GM23338 (cell line): Measurements from ENCODE around the gene TXLNG. TPM values are rescaled to one million over a fixed set of nuclear protein-coding genes. Genes with fewer than 3 reads are reported as not detected.
A peak's percentile ranks its signal among the peaks of the same experiment; 100 is the strongest.

ENCODE experiments used
- ATAC-seq: fragments of 200-7000 bp; cut with Tn5 transposase; 3 replicates; pipeline ENCODE4 v1.9.1; 2020
- DNase-seq: peaks from one replicate; pipeline ENCODE4 v3.0.0-alpha.2; 2015; ENCODE audit warnings: low spot score
- H2AFZ ChIP-seq: fragments of 200-600 bp; sonication (generic); 2 replicates; pipeline ENCODE4 v1.8.0; 2016; ENCODE audit warnings: antibody characterized with exemption, mild to moderate bottlenecking, moderate library complexity
- H3F3A ChIP-seq: fragments of 200-600 bp; sonication (generic); replicated peaks from 2 replicates; pipeline ENCODE4 v1.8.0; 2017; ENCODE audit warnings: antibody characterized with exemption, mixed run types, low read depth
- H3K27ac ChIP-seq: fragments of 200-600 bp; sonication (generic); 2 replicates; pipeline ENCODE4 v1.6.1; 2016; ENCODE audit warnings: low read depth
- H3K27me3 ChIP-seq: fragments of 200-600 bp; sonication (generic); 2 replicates; pipeline ENCODE4 v1.8.0; 2016; ENCODE audit warnings: mild to moderate bottlenecking, mixed run types, moderate library complexity; ENCODE audit not compliant: insufficient read depth
- H3K36me3 ChIP-seq: fragments of 200-600 bp; sonication (generic); 2 replicates; pipeline ENCODE4 v1.8.0; 2016; ENCODE audit warnings: mild to moderate bottlenecking; ENCODE audit not compliant: insufficient read depth
- H3K4me1 ChIP-seq: fragments of 200-600 bp; sonication (generic); 2 replicates; pipeline ENCODE4 v1.8.0; 2016; ENCODE audit warnings: mild to moderate bottlenecking, moderate library complexity; ENCODE audit not compliant: insufficient read depth
- H3K4me2 ChIP-seq: fragments of 200-600 bp; sonication (generic); 2 replicates; pipeline ENCODE4 v1.7.1; 2017; ENCODE audit warnings: mixed run types
- H3K4me3 ChIP-seq: fragments of 200-600 bp; sonication (generic); 2 replicates; pipeline ENCODE4 v1.6.1; 2016; ENCODE audit warnings: mixed run types
- H3K79me2 ChIP-seq: fragments of 200-600 bp; sonication (generic); replicated peaks from 2 replicates; pipeline ENCODE4 v1.8.0; 2017; ENCODE audit warnings: mild to moderate bottlenecking; ENCODE audit not compliant: insufficient read depth
- H3K9me2 ChIP-seq: fragments of 200-600 bp; sonication (generic); 2 replicates; pipeline ENCODE4 v1.8.0; 2017; ENCODE audit not compliant: insufficient read depth
- H4K20me1 ChIP-seq: fragments of 200-600 bp; sonication (generic); replicated peaks from 2 replicates; pipeline ENCODE4 v1.8.0; 2017; ENCODE audit warnings: mild to moderate bottlenecking; ENCODE audit not compliant: insufficient read depth
- H3K27ac Mint-ChIP-seq: 2 replicates; pipeline ENCODE4 v1.8.0; 2020; ENCODE audit warnings: inconsistent platforms, mild to moderate bottlenecking, moderate library complexity, mixed read lengths
- H3K27me3 Mint-ChIP-seq: 3 replicates; pipeline ENCODE4 v1.8.0; 2022; ENCODE audit warnings: low read depth, mild to moderate bottlenecking, moderate library complexity, mixed read lengths, inconsistent platforms; ENCODE audit not compliant: insufficient read depth, poor library complexity
- H3K36me3 Mint-ChIP-seq: 3 replicates; pipeline ENCODE4 v1.8.0; 2021; ENCODE audit warnings: low read depth, mild to moderate bottlenecking, inconsistent platforms, moderate library complexity, mixed read lengths
- H3K4me1 Mint-ChIP-seq: 3 replicates; pipeline ENCODE4 v1.8.0; 2020; ENCODE audit warnings: mild to moderate bottlenecking, inconsistent platforms, mixed read lengths
- H3K4me3 Mint-ChIP-seq: 3 replicates; pipeline ENCODE4 v1.8.0; 2021; ENCODE audit warnings: moderate library complexity, mild to moderate bottlenecking, inconsistent platforms, mixed read lengths
- H3K9me3 Mint-ChIP-seq: 3 replicates; pipeline ENCODE4 v1.8.0; 2020; ENCODE audit warnings: moderate library complexity, mild to moderate bottlenecking, inconsistent platforms, mixed read lengths
- EZH2 ChIP-seq: fragments of 200-600 bp; sonication (generic); IDR thresholded peaks from one replicate; pipeline ENCODE4 v1.8.0; 2017; ENCODE audit warnings: antibody characterized with exemption, mild to moderate bottlenecking, low read depth; ENCODE audit not compliant: unreplicated experiment
- EZH2phosphoT487 ChIP-seq: fragments of 200-600 bp; sonication (generic); IDR thresholded peaks from one replicate; pipeline ENCODE4 v1.8.1; 2018; ENCODE audit warnings: antibody characterized with exemption; ENCODE audit not compliant: unreplicated experiment
- JUNB ChIP-seq: IDR thresholded peaks from one replicate; pipeline ENCODE4 v1.6.1; 2016; ENCODE audit warnings: antibody characterized with exemption; ENCODE audit not compliant: unreplicated experiment
- POLR2AphosphoS5 ChIP-seq: IDR thresholded peaks from 2 replicates; pipeline ENCODE4 v1.6.1; 2016; ENCODE audit warnings: antibody characterized with exemption, low read depth
- STAT1 ChIP-seq: IDR thresholded peaks from one replicate; pipeline ENCODE4 v1.6.1; 2016; ENCODE audit warnings: antibody characterized with exemption; ENCODE audit not compliant: unreplicated experiment
- ZNF114 ChIP-seq: fragments of 250-450 bp; sonication (Bioruptor Pico); IDR thresholded peaks from 2 replicates; pipeline ENCODE4 v1.5.0; 2020; ENCODE audit warnings: mild to moderate bottlenecking, moderate library complexity
- ZNF331 ChIP-seq: fragments of 250-450 bp; sonication (Bioruptor Pico); IDR thresholded peaks from 2 replicates; pipeline ENCODE4 v1.5.0; 2020; ENCODE audit warnings: low read depth, mild to moderate bottlenecking, moderate library complexity
- polyA plus RNA-seq: library from polyadenylated mRNA; unstranded; fragments of >200 nt; fragmentation: Nextera tagmentation; extraction: Ambion mirVana; gene quantifications from 2 replicates; pipeline ENCODE4 v1.2.1, GENCODE V29; 2016
- total RNA-seq: library from RNA; depleted of rRNA; stranded (reverse); fragments of >200 nt; shearing (Covaris generic); gene quantifications from 2 replicates; pipeline ENCODE4 v1.2.3, GENCODE V29; 2014
- TF ChIP-seq, protein P1 (sequence below): IDR thresholded peaks from one replicate; pipeline ENCODE4 v1.6.1; 2018; ENCODE audit warnings: antibody characterized with exemption; ENCODE audit not compliant: unreplicated experiment
- TF ChIP-seq, protein P2 (sequence below): IDR thresholded peaks from 2 replicates; pipeline ENCODE4 v1.6.1; 2016; ENCODE audit warnings: antibody characterized with exemption

The TXLNG gene
- total and polyA plus RNA-seq, 2 experiments from 2014 or later: 45.3 to 48.4 TPM

DNA sequence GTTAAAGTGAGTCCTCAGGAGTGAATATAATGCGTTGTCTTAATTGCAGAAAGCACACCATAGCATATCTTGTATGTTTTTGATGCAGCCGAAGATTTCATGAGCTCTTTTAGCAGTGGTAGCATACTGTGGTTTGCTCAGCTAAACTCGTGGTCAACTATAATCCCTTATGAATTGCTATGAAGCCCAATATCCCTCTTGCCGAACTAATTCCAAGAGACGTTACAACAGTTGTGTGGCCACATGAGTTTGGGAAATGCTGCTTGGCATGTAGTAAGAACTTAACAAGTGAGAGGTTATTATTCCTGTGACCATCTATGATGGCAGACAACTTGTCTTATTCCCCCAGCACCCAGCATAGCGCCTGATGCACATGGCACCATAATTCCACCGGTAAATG, 36.1 kb upstream of the TXLNG start:
- Histone ChIP-seq H3K4me1 (no peaks in the 10 kb centered on the region), H4K20me1 (no peaks in the 10 kb centered on the region), H3K27ac (no peak overlapping the region), H3K4me2 (no peak overlapping the region), H3K79me2 (no peaks in the 10 kb centered on the region), H3F3A (no peaks in the 10 kb centered on the region), H2AFZ (no peak overlapping the region), H3K4me3 (no peak overlapping the region), H3K27me3 (no peaks in the 10 kb centered on the region), H3K36me3 (peaks cover 2% of the 10 kb centered on the region; the same call in 1 of the 2 replicates), H3K9me2 (no peaks in the 10 kb centered on the region)
- Mint-ChIP-seq H3K36me3 (peaks cover 50% of the 10 kb centered on the region), H3K4me1 (no peaks in the 10 kb centered on the region), H3K4me3 (no peak overlapping the region), H3K27me3 (peaks cover 2% of the 10 kb centered on the region), H3K27ac (no peak overlapping the region), H3K9me3 (no peaks in the 10 kb centered on the region; the same call in 2 of the 3 replicates)
- TF ChIP-seq, protein P1, sequence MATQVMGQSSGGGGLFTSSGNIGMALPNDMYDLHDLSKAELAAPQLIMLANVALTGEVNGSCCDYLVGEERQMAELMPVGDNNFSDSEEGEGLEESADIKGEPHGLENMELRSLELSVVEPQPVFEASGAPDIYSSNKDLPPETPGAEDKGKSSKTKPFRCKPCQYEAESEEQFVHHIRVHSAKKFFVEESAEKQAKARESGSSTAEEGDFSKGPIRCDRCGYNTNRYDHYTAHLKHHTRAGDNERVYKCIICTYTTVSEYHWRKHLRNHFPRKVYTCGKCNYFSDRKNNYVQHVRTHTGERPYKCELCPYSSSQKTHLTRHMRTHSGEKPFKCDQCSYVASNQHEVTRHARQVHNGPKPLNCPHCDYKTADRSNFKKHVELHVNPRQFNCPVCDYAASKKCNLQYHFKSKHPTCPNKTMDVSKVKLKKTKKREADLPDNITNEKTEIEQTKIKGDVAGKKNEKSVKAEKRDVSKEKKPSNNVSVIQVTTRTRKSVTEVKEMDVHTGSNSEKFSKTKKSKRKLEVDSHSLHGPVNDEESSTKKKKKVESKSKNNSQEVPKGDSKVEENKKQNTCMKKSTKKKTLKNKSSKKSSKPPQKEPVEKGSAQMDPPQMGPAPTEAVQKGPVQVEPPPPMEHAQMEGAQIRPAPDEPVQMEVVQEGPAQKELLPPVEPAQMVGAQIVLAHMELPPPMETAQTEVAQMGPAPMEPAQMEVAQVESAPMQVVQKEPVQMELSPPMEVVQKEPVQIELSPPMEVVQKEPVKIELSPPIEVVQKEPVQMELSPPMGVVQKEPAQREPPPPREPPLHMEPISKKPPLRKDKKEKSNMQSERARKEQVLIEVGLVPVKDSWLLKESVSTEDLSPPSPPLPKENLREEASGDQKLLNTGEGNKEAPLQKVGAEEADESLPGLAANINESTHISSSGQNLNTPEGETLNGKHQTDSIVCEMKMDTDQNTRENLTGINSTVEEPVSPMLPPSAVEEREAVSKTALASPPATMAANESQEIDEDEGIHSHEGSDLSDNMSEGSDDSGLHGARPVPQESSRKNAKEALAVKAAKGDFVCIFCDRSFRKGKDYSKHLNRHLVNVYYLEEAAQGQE: no peak
- TF ChIP-seq POLR2AphosphoS5 (no peak), JUNB (no peak)
- TF ChIP-seq, protein P2, sequence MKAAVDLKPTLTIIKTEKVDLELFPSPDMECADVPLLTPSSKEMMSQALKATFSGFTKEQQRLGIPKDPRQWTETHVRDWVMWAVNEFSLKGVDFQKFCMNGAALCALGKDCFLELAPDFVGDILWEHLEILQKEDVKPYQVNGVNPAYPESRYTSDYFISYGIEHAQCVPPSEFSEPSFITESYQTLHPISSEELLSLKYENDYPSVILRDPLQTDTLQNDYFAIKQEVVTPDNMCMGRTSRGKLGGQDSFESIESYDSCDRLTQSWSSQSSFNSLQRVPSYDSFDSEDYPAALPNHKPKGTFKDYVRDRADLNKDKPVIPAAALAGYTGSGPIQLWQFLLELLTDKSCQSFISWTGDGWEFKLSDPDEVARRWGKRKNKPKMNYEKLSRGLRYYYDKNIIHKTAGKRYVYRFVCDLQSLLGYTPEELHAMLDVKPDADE: no peak
- ATAC-seq: no peak
- no peak for DNase-seq

DNA sequence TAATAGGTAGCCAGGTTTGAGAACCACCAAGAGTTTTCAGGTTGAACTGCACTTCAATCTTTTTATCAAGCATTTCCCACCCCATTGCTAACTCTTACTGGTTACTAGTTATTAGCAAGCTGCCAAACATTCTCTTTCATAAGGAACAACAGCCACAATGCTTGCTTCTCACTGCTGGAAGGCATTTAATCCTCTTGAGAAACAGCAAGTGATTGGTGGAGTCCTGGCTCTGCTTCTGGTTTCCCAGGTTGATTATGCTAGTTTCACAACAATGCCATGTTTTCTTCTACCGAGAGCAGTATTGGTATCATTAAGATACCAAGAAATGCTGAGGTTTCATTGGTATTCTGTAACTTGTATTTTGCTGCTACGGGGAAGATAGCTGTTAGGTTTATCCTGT, 32.2 kb upstream of the TXLNG start:
- DNase-seq: no peak
- Mint-ChIP-seq H3K4me1 (peaks cover 6% of the 10 kb centered on the region; the same call in 1 of the 3 replicates), H3K9me3 (no peaks in the 10 kb centered on the region; the same call in 2 of the 3 replicates), H3K27me3 (no peaks in the 10 kb centered on the region), H3K4me3 (no peak overlapping the region), H3K27ac (no peak overlapping the region), H3K36me3 (peaks cover 58% of the 10 kb centered on the region)
- Histone ChIP-seq H3K4me1 (no peaks in the 10 kb centered on the region), H3K4me2 (no peak overlapping the region), H2AFZ (no peak overlapping the region), H3K27me3 (no peaks in the 10 kb centered on the region), H3F3A (no peaks in the 10 kb centered on the region), H3K36me3 (peaks cover 6% of the 10 kb centered on the region), H3K27ac (0 out of 2 replicates have a peak overlapping the region, but pooled peaks have one; percentile 39), H3K79me2 (no peaks in the 10 kb centered on the region), H4K20me1 (no peaks in the 10 kb centered on the region), H3K4me3 (no peak overlapping the region), H3K9me2 (no peaks in the 10 kb centered on the region)
- no peak for ATAC-seq
- TF ChIP-seq STAT1 (no peak), EZH2phosphoT487 (no peak), EZH2 (no peak), ZNF331 (CRISPR knock-in tag) (no peak), ZNF114 (CRISPR knock-in tag) (no peak), POLR2AphosphoS5 (no peak)
- TF ChIP-seq, protein P2: no peak
- TF ChIP-seq, protein P1: no peak
